ENCODE measurements around the gene GUK1. TPM values are rescaled to one million over a fixed set of nuclear protein-coding genes. Genes with fewer than 3 reads are reported as not detected.

GUK1 gene
- total RNA-seq, 4 donors from 2014 or later, result 206 to 232 (median 224) TPM

DNA sequence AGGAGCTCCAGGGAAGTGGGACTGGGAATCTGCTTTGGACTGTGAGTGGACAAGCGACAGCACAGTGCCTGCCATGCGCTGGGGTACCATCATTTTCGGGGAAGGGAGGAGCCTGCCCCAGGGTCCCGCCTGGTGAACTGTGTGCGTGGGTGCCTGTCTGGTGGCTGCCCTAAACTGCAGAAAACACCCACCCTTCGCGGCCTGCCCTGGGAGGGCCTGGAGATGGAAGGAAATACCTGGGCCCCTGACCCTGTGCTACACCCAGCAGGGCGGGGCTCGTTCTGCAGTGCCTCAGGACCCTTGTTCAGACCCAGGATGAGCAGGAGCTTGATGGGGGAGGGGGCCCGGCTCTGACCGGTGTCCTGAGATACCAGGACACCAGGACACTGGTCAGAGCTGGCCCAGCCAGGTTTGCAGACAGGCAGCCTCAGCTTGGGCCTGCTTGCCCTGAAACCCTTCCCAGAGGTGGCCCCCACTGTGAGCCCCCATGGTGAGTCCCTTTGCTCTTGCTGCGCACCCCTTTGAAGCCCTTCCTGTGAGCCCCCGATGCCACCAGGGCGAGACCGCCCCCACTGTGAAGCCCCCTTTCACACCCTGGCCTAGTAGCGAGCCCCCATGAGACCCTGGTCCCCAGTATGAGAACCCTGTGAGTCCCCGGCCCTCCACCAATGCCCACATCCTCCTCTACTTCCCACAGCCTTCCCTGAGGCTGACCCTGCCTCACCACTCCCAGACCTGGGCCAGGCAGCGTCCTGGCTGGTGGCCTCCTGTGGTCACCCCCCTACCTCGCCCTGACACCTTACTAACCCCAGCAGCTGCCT, 12.2 kb downstream of the GUK1 start:
- peak overlapping the region in 1 of 4 donors; percentile 83 for H3K27ac ChIP-seq
- TF ChIP-seq, protein P1, sequence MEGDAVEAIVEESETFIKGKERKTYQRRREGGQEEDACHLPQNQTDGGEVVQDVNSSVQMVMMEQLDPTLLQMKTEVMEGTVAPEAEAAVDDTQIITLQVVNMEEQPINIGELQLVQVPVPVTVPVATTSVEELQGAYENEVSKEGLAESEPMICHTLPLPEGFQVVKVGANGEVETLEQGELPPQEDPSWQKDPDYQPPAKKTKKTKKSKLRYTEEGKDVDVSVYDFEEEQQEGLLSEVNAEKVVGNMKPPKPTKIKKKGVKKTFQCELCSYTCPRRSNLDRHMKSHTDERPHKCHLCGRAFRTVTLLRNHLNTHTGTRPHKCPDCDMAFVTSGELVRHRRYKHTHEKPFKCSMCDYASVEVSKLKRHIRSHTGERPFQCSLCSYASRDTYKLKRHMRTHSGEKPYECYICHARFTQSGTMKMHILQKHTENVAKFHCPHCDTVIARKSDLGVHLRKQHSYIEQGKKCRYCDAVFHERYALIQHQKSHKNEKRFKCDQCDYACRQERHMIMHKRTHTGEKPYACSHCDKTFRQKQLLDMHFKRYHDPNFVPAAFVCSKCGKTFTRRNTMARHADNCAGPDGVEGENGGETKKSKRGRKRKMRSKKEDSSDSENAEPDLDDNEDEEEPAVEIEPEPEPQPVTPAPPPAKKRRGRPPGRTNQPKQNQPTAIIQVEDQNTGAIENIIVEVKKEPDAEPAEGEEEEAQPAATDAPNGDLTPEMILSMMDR (IDR thresholded peaks at IDR 0.05), result no peak
- no peak for TF ChIP-seq POLR2A (IDR thresholded peaks at IDR 0.05)
- H3K9me3 ChIP-seq, result no peaks in the 10 kb centered on the region
- peaks cover 0 to 19% (median 0%) of the 10 kb centered on the region in 3 donors for H3K36me3 ChIP-seq
- H3K27me3 ChIP-seq, result no peaks in the 10 kb centered on the region
- peaks cover 0 to 32% (median 0%) of the 10 kb centered on the region in 4 donors for H3K4me1 ChIP-seq
- no peak overlapping the region for H3K4me3 ChIP-seq
- DNase-seq, result peak in 1 of 3 donors; percentile 45

DNA sequence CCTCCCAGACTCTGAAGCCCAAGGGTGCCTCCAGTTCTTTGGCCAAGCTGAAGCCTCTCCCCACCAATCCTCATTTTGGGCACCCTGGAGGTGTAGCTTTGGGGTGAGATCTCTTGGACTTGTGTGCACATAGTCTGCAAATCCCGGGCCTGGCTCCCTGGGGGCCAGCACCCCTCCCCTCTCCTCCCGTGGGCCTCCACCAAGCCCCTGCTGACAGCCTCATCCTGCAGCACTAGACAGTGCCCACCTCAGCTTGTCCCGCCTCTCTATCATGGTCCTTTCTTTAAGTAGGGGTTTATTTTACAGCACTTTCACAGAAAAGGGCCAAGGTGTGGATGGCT, 12.8 kb downstream of the GUK1 start:
- TF ChIP-seq POLR2A (IDR thresholded peaks at IDR 0.05), result no peak
- TF ChIP-seq, protein P1 (IDR thresholded peaks at IDR 0.05), result no peak
- Histone ChIP-seq H3K4me1 (peaks cover 0 to 32% (median 0%) of the 10 kb centered on the region in 4 donors), H3K36me3 (peaks cover 0 to 13% (median 0%) of the 10 kb centered on the region in 3 donors), H3K27me3 (no peaks in the 10 kb centered on the region), H3K9me3 (no peaks in the 10 kb centered on the region), H3K27ac (no peak overlapping the region), H3K4me3 (no peak overlapping the region)
- DNase-seq, result peak in 1 of 3 donors; percentile 38

DNA sequence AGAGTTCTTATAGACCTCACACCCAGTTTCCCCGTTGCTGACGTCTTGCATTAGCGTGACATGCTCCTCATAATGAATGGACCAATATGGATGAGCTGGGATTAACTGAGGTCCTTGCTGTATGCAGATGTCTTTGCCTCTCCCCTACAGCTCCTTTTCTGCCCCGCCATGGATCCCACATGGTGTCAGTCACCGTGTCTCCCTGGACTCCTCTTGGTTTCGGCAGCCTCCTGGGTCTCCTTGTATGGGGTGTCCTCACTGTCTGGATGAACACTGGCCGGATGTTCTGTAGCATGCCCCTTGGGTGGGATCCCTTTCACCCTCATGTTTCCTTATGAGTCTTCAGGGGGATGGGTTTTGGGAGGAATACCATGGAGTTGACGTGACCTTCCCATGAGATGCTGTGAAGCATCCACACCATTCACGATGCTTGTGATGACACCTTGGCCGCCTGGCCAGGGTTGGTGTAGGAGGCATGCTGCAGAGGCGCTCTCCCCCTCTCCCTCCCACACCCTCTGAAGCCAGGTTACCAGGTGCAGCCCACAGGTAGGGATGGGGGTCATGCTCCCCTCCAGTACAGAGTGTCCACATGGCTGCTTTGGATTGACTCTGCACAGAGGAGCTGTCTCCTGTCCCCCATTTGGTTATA, 14.1 kb downstream of the GUK1 start:
- TF ChIP-seq POLR2A (IDR thresholded peaks at IDR 0.05), result no peak
- Histone ChIP-seq H3K27me3 (no peaks in the 10 kb centered on the region), H3K4me1 (peaks cover 0 to 26% (median 0%) of the 10 kb centered on the region in 4 donors), H3K27ac (no peak overlapping the region), H3K36me3 (peaks cover 0 to under 1% (median 0%) of the 10 kb centered on the region in 3 donors), H3K4me3 (no peak overlapping the region), H3K9me3 (no peaks in the 10 kb centered on the region)
- DNase-seq, result no peak

DNA sequence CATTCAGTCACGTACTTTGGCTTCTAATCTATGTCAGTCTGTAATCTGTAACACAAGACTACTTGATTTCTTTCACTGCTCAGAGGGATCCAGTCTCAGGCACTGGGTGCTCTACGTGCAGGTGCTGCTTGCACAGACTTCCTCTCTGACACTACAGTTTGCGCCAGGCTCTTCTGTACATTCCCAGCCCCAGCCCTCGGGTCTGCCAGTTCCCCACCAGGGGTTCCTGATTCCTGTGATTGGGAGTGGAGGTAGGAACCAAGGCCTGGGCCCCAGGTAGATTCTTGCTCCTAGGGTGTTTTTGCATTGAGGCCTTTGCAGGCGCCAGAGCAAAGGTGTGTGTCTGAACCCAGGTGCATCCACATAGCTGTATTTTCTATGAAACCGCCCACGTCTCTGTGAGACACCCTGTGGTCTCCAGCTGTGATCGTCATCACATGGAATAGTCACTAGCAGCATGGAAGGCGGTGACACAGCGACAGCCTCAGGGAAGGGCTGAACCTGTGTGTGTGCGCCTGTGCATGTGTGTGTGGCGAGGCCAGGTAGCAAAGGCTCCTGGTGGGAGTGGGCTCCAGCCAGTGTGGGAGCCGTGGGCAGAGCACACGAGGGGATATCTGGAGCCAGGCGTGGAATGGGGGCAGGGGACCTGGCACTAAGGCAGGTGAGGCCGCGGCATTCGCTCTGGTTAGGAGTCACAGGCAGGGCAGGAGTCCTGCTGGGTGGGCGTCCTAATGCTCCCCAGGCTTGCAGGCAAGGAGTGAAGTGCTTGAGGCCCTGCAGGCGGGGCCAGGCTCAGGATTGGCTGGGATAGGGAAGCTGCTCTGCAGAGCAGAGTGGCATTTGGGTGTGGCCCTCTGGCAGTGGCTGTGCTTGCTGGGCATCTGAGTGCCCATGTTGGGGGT, 14.8 kb downstream of the GUK1 start:
- H3K4me1 ChIP-seq, result peaks cover 0 to 19% (median 0%) of the 10 kb centered on the region in 4 donors
- H3K9me3 ChIP-seq, result no peaks in the 10 kb centered on the region
- H3K4me3 ChIP-seq, result no peak overlapping the region
- peak in 1 of 3 donors; percentile 46 for DNase-seq
- no peak overlapping the region for H3K27ac ChIP-seq
- TF ChIP-seq POLR2A (IDR thresholded peaks at IDR 0.05), result no peak
- TF ChIP-seq, protein P1 (IDR thresholded peaks at IDR 0.05), result no peak
- no peaks in the 10 kb centered on the region for H3K27me3 ChIP-seq
- H3K36me3 ChIP-seq, result no peaks in the 10 kb centered on the region

DNA sequence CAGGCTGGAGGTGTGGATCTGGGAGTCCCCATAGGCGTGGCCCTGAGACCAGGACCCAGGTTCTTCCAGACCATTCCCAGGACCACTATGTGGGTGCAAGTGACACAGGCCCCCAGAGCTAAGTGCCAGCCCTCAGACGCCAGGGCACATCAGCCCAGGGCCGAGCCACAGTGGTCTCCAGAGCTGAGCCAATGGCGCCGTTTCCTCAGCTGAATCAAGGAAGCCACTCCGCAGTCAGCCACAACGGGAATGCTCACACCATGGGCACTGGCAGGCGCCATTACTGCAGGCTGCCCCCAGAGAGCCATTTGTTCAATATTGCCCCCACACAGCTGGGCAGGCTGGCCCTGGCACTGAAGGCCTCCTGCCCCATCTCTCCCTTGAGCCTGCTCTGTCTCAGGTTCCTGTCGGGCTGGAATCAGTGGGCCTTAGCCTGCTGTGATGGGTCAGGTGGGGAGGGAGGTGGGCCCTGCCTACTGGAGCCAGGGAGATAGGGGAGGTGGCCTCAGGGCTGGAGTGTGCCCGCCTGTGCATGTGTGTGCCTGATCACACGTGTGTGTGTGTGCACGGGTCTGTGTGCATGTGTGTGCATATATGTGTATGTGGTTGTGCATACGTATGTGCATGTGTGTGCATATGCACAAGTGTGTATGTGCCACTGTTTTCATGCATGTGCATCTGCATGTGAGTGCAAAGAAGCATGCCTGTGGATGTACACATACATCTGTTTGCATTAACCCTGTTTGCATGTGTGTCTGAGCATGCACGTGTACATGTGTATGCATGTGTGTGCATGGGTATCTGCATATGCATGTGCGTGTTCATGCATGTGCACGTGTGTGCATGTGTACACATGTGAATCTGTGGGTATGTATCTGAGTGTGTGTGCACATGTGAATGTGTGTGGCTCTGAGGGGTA, 15.8 kb downstream of the GUK1 start:
- no peak overlapping the region for H3K27ac ChIP-seq
- H3K4me1 ChIP-seq, result peaks cover 0 to 9% (median 0%) of the 10 kb centered on the region in 4 donors
- TF ChIP-seq POLR2A (IDR thresholded peaks at IDR 0.05), result no peak
- TF ChIP-seq, protein P1 (IDR thresholded peaks at IDR 0.05), result no peak
- H3K36me3 ChIP-seq, result no peaks in the 10 kb centered on the region
- no peak overlapping the region for H3K4me3 ChIP-seq
- no peaks in the 10 kb centered on the region for H3K9me3 ChIP-seq
- peak in 1 of 3 donors; percentile 31 for DNase-seq
- no peaks in the 10 kb centered on the region for H3K27me3 ChIP-seq

Measured in Peyer's patch (tissue), 4 donors.